8988T (cell line): ENCODE measurements around the gene ZBTB40.

Source experiments
- DNase-seq: peaks from one replicate; pipeline ENCODE4 v3.0.0; 2011

The ZBTB40 gene

GRCh38 chr1:22471078-22471477, 19.4 kb downstream of the ZBTB40 start:
- DNase-seq, result no peak

GRCh38 chr1:22471610-22472009, 20.0 kb downstream of the ZBTB40 start:
- no peak for DNase-seq

- no peak for DNase-seq
These were observed 20.9 kb downstream of the ZBTB40 start for GRCh38 chr1:22472596-22472995.

GRCh38 chr1:22473952-22474351, 22.3 kb downstream of the ZBTB40 start:
- DNase-seq, result no peak

GRCh38 chr1:22476566-22476965, 24.9 kb downstream of the ZBTB40 start:
- DNase-seq, result no peak

GRCh38 chr1:22483121-22483520, 31.5 kb downstream of the ZBTB40 start:
- no peak for DNase-seq

GRCh38 chr1:22484706-22485345, 33.2 kb downstream of the ZBTB40 start:
- DNase-seq, result no peak

GRCh38 chr1:22485431-22485830, 33.8 kb downstream of the ZBTB40 start:
- DNase-seq, result no peak

- DNase-seq, result no peak
These were observed 36.1 kb downstream of the ZBTB40 start for GRCh38 chr1:22487781-22488180.

GRCh38 chr1:22488319-22488718, 36.7 kb downstream of the ZBTB40 start:
- no peak for DNase-seq

GRCh38 chr1:22489278-22489677, 37.6 kb downstream of the ZBTB40 start:
- no peak for DNase-seq

GRCh38 chr1:22489823-22490222, 38.2 kb downstream of the ZBTB40 start:
- no peak for DNase-seq

- DNase-seq, result no peak
These were observed 38.7 kb downstream of the ZBTB40 start for GRCh38 chr1:22490309-22490708.

- no peak for DNase-seq
These were observed 40.5 kb downstream of the ZBTB40 start for GRCh38 chr1:22491995-22492715.

- DNase-seq, result no peak
These were observed 42.5 kb downstream of the ZBTB40 start for GRCh38 chr1:22494144-22494543.

GRCh38 chr1:22494943-22495579, 43.4 kb downstream of the ZBTB40 start:
- no peak for DNase-seq

GRCh38 chr1:22496536-22497160, 45.0 kb downstream of the ZBTB40 start:
- DNase-seq, result no peak

- no peak for DNase-seq
These were observed 46.8 kb downstream of the ZBTB40 start for GRCh38 chr1:22498463-22498862.

- no peak for DNase-seq
These were observed 48.4 kb downstream of the ZBTB40 start for GRCh38 chr1:22500058-22500457.

- no peak for DNase-seq
These were observed 48.8 kb downstream of the ZBTB40 start for GRCh38 chr1:22500471-22500870.

GRCh38 chr1:22502202-22502601, 50.6 kb downstream of the ZBTB40 start:
- no peak for DNase-seq

- no peak for DNase-seq
These were observed 52.2 kb downstream of the ZBTB40 start for GRCh38 chr1:22503721-22504410.

GRCh38 chr1:22506130-22506692, 54.6 kb downstream of the ZBTB40 start:
- no peak for DNase-seq
